Measurements from ENCODE around the gene DELE1. TPM values are rescaled to one million over a fixed set of nuclear protein-coding genes. Genes with fewer than 3 reads are reported as not detected.

The DELE1 gene
- total RNA-seq, 2 donors from 2014 or later: 48.6 to 52.2 TPM

- no peak for ATAC-seq (replicated peaks in 1 of 2)
- Mint-ChIP-seq H3K36me3 (ENCODE audit: insufficient read depth in 2 of 2) (no peaks in the 10 kb centered on the region), H3K27ac (no peak overlapping the region), H3K9me3 (no peaks in the 10 kb centered on the region), H3K4me1 (ENCODE audit: low read depth) (no peaks in the 10 kb centered on the region), H3K27me3 (ENCODE audit: low read depth) (no peaks in the 10 kb centered on the region), H3K4me3 (no peak overlapping the region)
- no peak for DNase-seq
Measured at GRCh38 chr5:141903261-141903660, 20.4 kb upstream of the DELE1 start.

GRCh38 chr5:141904551-141904950, 19.1 kb upstream of the DELE1 start:
- DNase-seq: no peak
- Mint-ChIP-seq H3K36me3 (ENCODE audit: insufficient read depth in 2 of 2) (no peaks in the 10 kb centered on the region), H3K27ac (no peak overlapping the region), H3K27me3 (ENCODE audit: low read depth) (no peaks in the 10 kb centered on the region), H3K9me3 (no peaks in the 10 kb centered on the region), H3K4me3 (no peak overlapping the region), H3K4me1 (ENCODE audit: low read depth) (peaks cover 10% of the 10 kb centered on the region)
- ATAC-seq (replicated peaks in 1 of 2): no peak

GRCh38 chr5:141906517-141906916, 17.2 kb upstream of the DELE1 start:
- no peak for ATAC-seq (replicated peaks in 1 of 2)
- Mint-ChIP-seq H3K9me3 (no peaks in the 10 kb centered on the region), H3K4me3 (no peak overlapping the region), H3K4me1 (ENCODE audit: low read depth) (peaks cover 10% of the 10 kb centered on the region), H3K27me3 (ENCODE audit: low read depth) (no peaks in the 10 kb centered on the region), H3K27ac (no peak overlapping the region), H3K36me3 (ENCODE audit: insufficient read depth in 2 of 2) (no peaks in the 10 kb centered on the region)
- DNase-seq: no peak

- no peaks in the 10 kb centered on the region for H3K27me3 Mint-ChIP-seq (ENCODE audit: low read depth)
- H3K9me3 Mint-ChIP-seq: no peaks in the 10 kb centered on the region
- DNase-seq: no peak
- ATAC-seq (replicated peaks in 1 of 2): no peak
- H3K27ac Mint-ChIP-seq: no peak overlapping the region
- no peaks in the 10 kb centered on the region for H3K36me3 Mint-ChIP-seq (ENCODE audit: insufficient read depth in 2 of 2)
- H3K4me1 Mint-ChIP-seq (ENCODE audit: low read depth): peaks cover 10% of the 10 kb centered on the region
- no peak overlapping the region for H3K4me3 Mint-ChIP-seq
Measured at GRCh38 chr5:141906972-141907371, 16.7 kb upstream of the DELE1 start.

GRCh38 chr5:141908796-141909195, 14.9 kb upstream of the DELE1 start:
- no peak for DNase-seq
- Mint-ChIP-seq H3K36me3 (ENCODE audit: insufficient read depth in 2 of 2) (no peaks in the 10 kb centered on the region), H3K27me3 (ENCODE audit: low read depth) (peaks cover 17% of the 10 kb centered on the region), H3K4me3 (no peak overlapping the region), H3K4me1 (ENCODE audit: low read depth) (peaks cover 18% of the 10 kb centered on the region), H3K9me3 (no peaks in the 10 kb centered on the region), H3K27ac (no peak overlapping the region)
- peak; percentile 49 to 61 for ATAC-seq (replicated peaks in 1 of 2)

GRCh38 chr5:141909212-141909611, 14.5 kb upstream of the DELE1 start:
- DNase-seq (no peak), ATAC-seq (replicated peaks in 1 of 2) (no peak)
- Mint-ChIP-seq H3K4me1 (ENCODE audit: low read depth) (peaks cover 19% of the 10 kb centered on the region), H3K9me3 (no peaks in the 10 kb centered on the region), H3K27ac (no peak overlapping the region), H3K36me3 (ENCODE audit: insufficient read depth in 2 of 2) (no peaks in the 10 kb centered on the region), H3K4me3 (no peak overlapping the region), H3K27me3 (ENCODE audit: low read depth) (peaks cover 17% of the 10 kb centered on the region)

GRCh38 chr5:141910271-141910673, 13.4 kb upstream of the DELE1 start:
- Mint-ChIP-seq H3K9me3 (no peaks in the 10 kb centered on the region), H3K27ac (no peak overlapping the region), H3K4me3 (no peak overlapping the region), H3K36me3 (ENCODE audit: insufficient read depth in 2 of 2) (no peaks in the 10 kb centered on the region), H3K4me1 (ENCODE audit: low read depth) (peaks cover 19% of the 10 kb centered on the region), H3K27me3 (ENCODE audit: low read depth) (peaks cover 24% of the 10 kb centered on the region)
- no peak for ATAC-seq (replicated peaks in 1 of 2)
- no peak for DNase-seq

GRCh38 chr5:141913560-141914198, 10.0 kb upstream of the DELE1 start:
- H3K27ac Mint-ChIP-seq: no peak overlapping the region
- no peaks in the 10 kb centered on the region for H3K9me3 Mint-ChIP-seq
- H3K4me1 Mint-ChIP-seq (ENCODE audit: low read depth): peaks cover 17% of the 10 kb centered on the region
- H3K4me3 Mint-ChIP-seq: peak overlapping the region; percentile 41 to 58
- H3K27me3 Mint-ChIP-seq (ENCODE audit: low read depth): peaks cover 30% of the 10 kb centered on the region
- no peak for ATAC-seq (replicated peaks in 1 of 2)
- no peaks in the 10 kb centered on the region for H3K36me3 Mint-ChIP-seq (ENCODE audit: insufficient read depth in 2 of 2)
- no peak for DNase-seq

- Mint-ChIP-seq H3K36me3 (ENCODE audit: insufficient read depth in 2 of 2) (no peaks in the 10 kb centered on the region), H3K9me3 (no peaks in the 10 kb centered on the region), H3K27me3 (ENCODE audit: low read depth) (peaks cover 30% of the 10 kb centered on the region), H3K4me3 (peak overlapping the region; percentile 41 to 58), H3K4me1 (ENCODE audit: low read depth) (peaks cover 11% of the 10 kb centered on the region), H3K27ac (no peak overlapping the region)
- ATAC-seq (replicated peaks in 1 of 2): peak; percentile 74 to 87
- DNase-seq: peak; percentile 32 to 39
Measured at GRCh38 chr5:141914199-141914743, 9.4 kb upstream of the DELE1 start.

GRCh38 chr5:141914797-141915196, 8.9 kb upstream of the DELE1 start:
- Mint-ChIP-seq H3K27me3 (ENCODE audit: low read depth) (peaks cover 30% of the 10 kb centered on the region), H3K36me3 (ENCODE audit: insufficient read depth in 2 of 2) (no peaks in the 10 kb centered on the region), H3K9me3 (no peaks in the 10 kb centered on the region), H3K4me1 (ENCODE audit: low read depth) (peaks cover 9% of the 10 kb centered on the region), H3K27ac (no peak overlapping the region), H3K4me3 (peak overlapping the region; percentile 14 to 58)
- ATAC-seq (replicated peaks in 1 of 2) (no peak), DNase-seq (no peak)

- Mint-ChIP-seq H3K9me3 (no peaks in the 10 kb centered on the region), H3K4me1 (ENCODE audit: low read depth) (peaks cover 9% of the 10 kb centered on the region), H3K4me3 (no peak overlapping the region), H3K27me3 (ENCODE audit: low read depth) (peaks cover 30% of the 10 kb centered on the region), H3K27ac (no peak overlapping the region), H3K36me3 (ENCODE audit: insufficient read depth in 2 of 2) (no peaks in the 10 kb centered on the region)
- peak in 1 of 2 donors; percentile 28 for ATAC-seq (replicated peaks in 1 of 2)
- no peak for DNase-seq
Measured at GRCh38 chr5:141915881-141916336, 7.8 kb upstream of the DELE1 start.

- no peak for DNase-seq
- Mint-ChIP-seq H3K9me3 (no peaks in the 10 kb centered on the region), H3K36me3 (ENCODE audit: insufficient read depth in 2 of 2) (no peaks in the 10 kb centered on the region), H3K4me3 (no peak overlapping the region), H3K27me3 (ENCODE audit: low read depth) (peaks cover 30% of the 10 kb centered on the region), H3K4me1 (ENCODE audit: low read depth) (peaks cover 9% of the 10 kb centered on the region), H3K27ac (no peak overlapping the region)
- ATAC-seq (replicated peaks in 1 of 2): no peak
Measured at GRCh38 chr5:141916522-141916921, 7.1 kb upstream of the DELE1 start.

GRCh38 chr5:141917760-141918159, 5.9 kb upstream of the DELE1 start:
- H3K4me1 Mint-ChIP-seq (ENCODE audit: low read depth): peaks cover 9% of the 10 kb centered on the region
- ATAC-seq (replicated peaks in 1 of 2) (no peak), DNase-seq (no peak)
- no peaks in the 10 kb centered on the region for H3K36me3 Mint-ChIP-seq (ENCODE audit: insufficient read depth in 2 of 2)
- no peaks in the 10 kb centered on the region for H3K9me3 Mint-ChIP-seq
- H3K27me3 Mint-ChIP-seq (ENCODE audit: low read depth): peaks cover 23% of the 10 kb centered on the region
- no peak overlapping the region for H3K27ac Mint-ChIP-seq
- no peak overlapping the region for H3K4me3 Mint-ChIP-seq

Measured in activated T-cell treated with anti-CD3 and anti-CD28 coated beads, Interleukin-2, amount 50 U/mL, for 72 hours (primary cell).